ENCODE results near the gene CACNA2D2. TPM values are rescaled to one million over a fixed set of nuclear protein-coding genes. Genes with fewer than 3 reads are reported as not detected.

The CACNA2D2 gene
- total and polyA plus RNA-seq, 2 of the 4 experiments (the other 2 are of a cell fraction): 0.15 TPM; not detected in 1

- Histone ChIP-seq H3K36me3 (ENCODE audit: control insufficient read depth, insufficient read depth, low read length) (peaks cover 44% of the 10 kb centered on the region), H3K56ac (ENCODE audit: extremely low read depth, insufficient read depth, low read length) (no peak overlapping the region), H3K4me3 (ENCODE audit: insufficient read depth, low read depth, low read length) (no peak overlapping the region), H2BK120ac (ENCODE audit: low read depth, low read length) (no peak overlapping the region), H3K9me3 (ENCODE audit: control insufficient read depth, insufficient read depth, low read length) (no peaks in the 10 kb centered on the region), H3K14ac (replicated peaks; ENCODE audit: low read depth, low read length) (no peak overlapping the region), H3K4ac (ENCODE audit: low read depth, low read length) (no peak overlapping the region), H2AK9ac (replicated peaks; ENCODE audit: low read depth, low read length, poor library complexity) (no peak overlapping the region), H2BK5ac (ENCODE audit: low read depth, low read length, poor library complexity, severe bottlenecking) (no peak overlapping the region), H3K18ac (ENCODE audit: low read depth, low read length) (no peak overlapping the region), H3K23ac (ENCODE audit: low read depth, low read length) (no peak overlapping the region), H3K9ac (ENCODE audit: low read depth, low read length) (no peak overlapping the region), H3K9me1 (ENCODE audit: insufficient read depth, low read length) (peaks cover 17% of the 10 kb centered on the region; the same call in 1 of the 2 replicates), H3K27me3 (ENCODE audit: control insufficient read depth, insufficient read depth, low read length) (no peaks in the 10 kb centered on the region), H4K5ac (ENCODE audit: low read depth, low read length) (no peak overlapping the region), H3K4me1 (ENCODE audit: control insufficient read depth, insufficient read depth, low read length) (peaks cover 35% of the 10 kb centered on the region), H4K8ac (ENCODE audit: low read depth in 2 of 2, low read length in 2 of 2) (no peak overlapping the region), H2BK20ac (ENCODE audit: low read depth, low read length) (no peak overlapping the region), H4K20me1 (ENCODE audit: insufficient read depth, low read length) (peaks cover 53% of the 10 kb centered on the region), H2AFZ (replicated peaks; ENCODE audit: low read length, poor library complexity) (no peak overlapping the region), H3K79me1 (ENCODE audit: low read depth in 1 of 2, low read length in 2 of 2) (peaks cover 22 to 78% of the 10 kb centered on the region in 2 experiments), H2BK15ac (ENCODE audit: low read depth, low read length) (no peak overlapping the region), H2AK5ac (ENCODE audit: low read depth, low read length) (no peak overlapping the region), H4K91ac (ENCODE audit: insufficient read depth, low read depth, low read length) (no peak overlapping the region), H3K27ac (ENCODE audit: insufficient read depth, low read length) (no peak overlapping the region), H3K4me2 (ENCODE audit: low read depth, low read length) (no peak overlapping the region)
- in situ Hi-C loops (cut with MboI; ENCODE audit: low sequenced_read_pairs) (no loop called here), intact Hi-C loops (cut with micrococcal nuclease) (no loop called here), dilution Hi-C loops (cut with HindIII; ENCODE audit: low sequenced_read_pairs, unreplicated experiment) (no loop called here)
- ChIA-PET POLR2A (ENCODE audit: unreplicated experiment) (interaction anchor here (0.5 kb wide), 1 partner anchor 11 kb away, joined by 4 read pairs; no protein-coding TSS in a partner anchor), CTCF (no interaction called here)
- TF ChIP-seq MXI1 (IDR thresholded peaks at IDR 0.05; ENCODE audit: borderline replicate concordance, low read depth, low read length) (no peak), RCOR1 (IDR thresholded peaks at IDR 0.05; ENCODE audit: insufficient replicate concordance, low read length) (no peak), SMC3 (IDR thresholded peaks at IDR 0.05; ENCODE audit: low read depth, low read length) (no peak), CEBPB (IDR thresholded peaks at IDR 0.05; ENCODE audit: low read depth, low read length) (no peak), CHD1 (IDR thresholded peaks at IDR 0.05; ENCODE audit: low read depth, low read length) (no peak), POLR2A (IDR thresholded peaks at IDR 0.05; ENCODE audit: low read depth, low read length) (no peak), MAZ (IDR thresholded peaks at IDR 0.05; ENCODE audit: borderline replicate concordance, low read depth, low read length) (no peak), RAD21 (IDR thresholded peaks at IDR 0.05; ENCODE audit: low read length) (no peak), FOS (IDR thresholded peaks at IDR 0.05; ENCODE audit: low read depth, low read length) (no peak), NFE2L2 (IDR thresholded peaks at IDR 0.05; ENCODE audit: low read depth, low read length) (no peak), RFX5 (IDR thresholded peaks at IDR 0.05; ENCODE audit: low read depth, low read length) (no peak), ELK1 (IDR thresholded peaks at IDR 0.05; ENCODE audit: borderline replicate concordance, low read depth, low read length) (no peak)
- TF ChIP-seq, protein P1, sequence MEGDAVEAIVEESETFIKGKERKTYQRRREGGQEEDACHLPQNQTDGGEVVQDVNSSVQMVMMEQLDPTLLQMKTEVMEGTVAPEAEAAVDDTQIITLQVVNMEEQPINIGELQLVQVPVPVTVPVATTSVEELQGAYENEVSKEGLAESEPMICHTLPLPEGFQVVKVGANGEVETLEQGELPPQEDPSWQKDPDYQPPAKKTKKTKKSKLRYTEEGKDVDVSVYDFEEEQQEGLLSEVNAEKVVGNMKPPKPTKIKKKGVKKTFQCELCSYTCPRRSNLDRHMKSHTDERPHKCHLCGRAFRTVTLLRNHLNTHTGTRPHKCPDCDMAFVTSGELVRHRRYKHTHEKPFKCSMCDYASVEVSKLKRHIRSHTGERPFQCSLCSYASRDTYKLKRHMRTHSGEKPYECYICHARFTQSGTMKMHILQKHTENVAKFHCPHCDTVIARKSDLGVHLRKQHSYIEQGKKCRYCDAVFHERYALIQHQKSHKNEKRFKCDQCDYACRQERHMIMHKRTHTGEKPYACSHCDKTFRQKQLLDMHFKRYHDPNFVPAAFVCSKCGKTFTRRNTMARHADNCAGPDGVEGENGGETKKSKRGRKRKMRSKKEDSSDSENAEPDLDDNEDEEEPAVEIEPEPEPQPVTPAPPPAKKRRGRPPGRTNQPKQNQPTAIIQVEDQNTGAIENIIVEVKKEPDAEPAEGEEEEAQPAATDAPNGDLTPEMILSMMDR (conservative IDR thresholded peaks at IDR 0.05; ENCODE audit: low read depth, low read length): no peak
- WGBS, 2 experiments (ENCODE audit: extremely low coverage in 2 of 2, insufficient read length in 1 of 2): 63% methylated on average over 2 of the region's 5 CpGs; no CpG with 5 or more reads in 1 of the 2 experiments
- ATAC-seq (ENCODE audit: low read depth) (no peak), DNase-seq (no peak)
- no TSS peak for BruUV-seq (replicated peaks)
Measured at GRCh38 chr3:50354186-50354764, 149.2 kb downstream of the CACNA2D2 start.
